T follicular helper cell (primary cell): ENCODE data around the gene CMYA5.

Experiments used
- DNase-seq: peaks from one replicate; pipeline ENCODE4 v3.0.0-alpha.2; 2020; ENCODE audit warnings: low read depth

The CMYA5 gene

GRCh38 chr5:79834754-79835714 lies 145.4 kb downstream of the CMYA5 start:
- DNase-seq, result no peak

DNA sequence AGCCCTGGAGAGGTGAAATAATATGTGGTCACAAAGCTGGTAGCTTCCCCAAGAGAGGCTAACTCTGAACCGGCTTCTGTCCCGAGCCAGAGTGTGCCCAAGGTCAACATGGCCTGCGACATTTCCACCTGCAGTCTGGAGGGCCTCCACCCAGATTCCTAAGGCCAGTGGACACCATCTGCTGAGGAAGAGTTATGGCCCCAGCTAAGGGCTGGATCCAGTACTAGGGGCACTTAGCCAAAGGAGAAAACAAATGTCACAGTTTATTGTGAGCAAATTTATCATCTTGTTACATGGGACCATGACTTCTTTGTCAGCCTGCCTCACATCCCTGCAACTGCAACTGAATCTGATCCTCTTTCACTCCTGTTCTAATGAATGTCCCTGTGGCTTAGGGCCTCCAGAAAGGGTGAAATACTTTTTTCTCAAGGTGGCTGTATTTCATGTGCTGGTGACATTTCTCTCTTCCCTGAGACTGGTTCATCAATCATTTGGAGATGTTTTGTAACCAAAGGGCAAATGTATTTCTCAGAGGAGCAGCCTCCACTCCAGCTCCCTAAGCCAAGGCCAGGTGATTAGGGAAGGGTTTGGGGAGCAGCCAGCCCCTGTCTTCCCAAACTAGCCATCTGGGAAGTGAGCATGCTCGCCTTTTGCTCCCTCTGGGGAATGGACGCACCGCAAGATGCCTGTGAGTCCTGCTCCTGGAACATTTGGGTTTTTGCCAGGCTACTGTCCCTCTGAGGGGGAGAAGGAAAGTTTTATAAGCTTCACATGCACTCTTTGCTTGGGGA lies 148.3 kb downstream of the CMYA5 start:
- DNase-seq, result no peak

- DNase-seq, result no peak
Observed at GRCh38 chr5:79840084-79840990, 150.7 kb downstream of the CMYA5 start.

DNA sequence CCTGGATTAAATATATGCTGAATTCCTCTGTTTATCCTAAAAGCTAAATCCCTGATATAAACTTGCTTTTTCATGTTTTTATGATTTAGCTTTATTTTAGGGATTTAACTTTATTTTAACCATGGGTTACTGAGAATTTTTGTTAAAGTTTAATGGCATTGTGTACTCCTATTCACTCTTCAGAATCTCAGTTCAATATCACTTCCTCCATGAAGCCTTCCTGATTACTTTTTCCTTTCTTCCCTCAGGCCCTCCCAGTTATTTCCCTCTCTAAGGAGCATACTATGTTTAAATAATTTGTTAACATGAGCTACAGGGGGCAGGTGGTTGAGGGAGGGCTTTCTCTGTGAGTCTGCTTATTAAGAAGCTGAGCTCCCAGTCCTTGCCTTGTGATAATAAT lies 151.5 kb downstream of the CMYA5 start:
- no peak for DNase-seq

GRCh38 chr5:79842006-79842881 lies 152.6 kb downstream of the CMYA5 start:
- no peak for DNase-seq

DNA sequence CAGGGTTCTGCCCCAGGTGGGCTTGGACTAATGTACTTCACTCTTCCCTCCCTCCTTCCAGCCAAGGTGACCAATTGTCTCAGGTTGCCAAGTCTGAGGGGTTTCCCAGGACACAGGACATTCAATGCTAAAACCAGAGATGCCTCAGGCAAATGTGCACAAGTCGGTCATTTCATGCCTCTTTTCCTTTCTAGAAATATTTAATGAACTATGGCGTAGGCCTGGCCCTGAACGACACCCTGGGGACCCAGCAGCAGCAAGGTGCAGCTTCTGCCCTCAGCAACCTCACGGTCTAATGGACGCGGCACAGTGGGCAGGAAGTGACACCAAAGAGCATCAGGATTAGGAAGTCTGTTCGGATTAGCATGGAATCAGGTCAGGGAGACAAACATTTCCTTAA lies 153.4 kb downstream of the CMYA5 start:
- no peak for DNase-seq

DNA sequence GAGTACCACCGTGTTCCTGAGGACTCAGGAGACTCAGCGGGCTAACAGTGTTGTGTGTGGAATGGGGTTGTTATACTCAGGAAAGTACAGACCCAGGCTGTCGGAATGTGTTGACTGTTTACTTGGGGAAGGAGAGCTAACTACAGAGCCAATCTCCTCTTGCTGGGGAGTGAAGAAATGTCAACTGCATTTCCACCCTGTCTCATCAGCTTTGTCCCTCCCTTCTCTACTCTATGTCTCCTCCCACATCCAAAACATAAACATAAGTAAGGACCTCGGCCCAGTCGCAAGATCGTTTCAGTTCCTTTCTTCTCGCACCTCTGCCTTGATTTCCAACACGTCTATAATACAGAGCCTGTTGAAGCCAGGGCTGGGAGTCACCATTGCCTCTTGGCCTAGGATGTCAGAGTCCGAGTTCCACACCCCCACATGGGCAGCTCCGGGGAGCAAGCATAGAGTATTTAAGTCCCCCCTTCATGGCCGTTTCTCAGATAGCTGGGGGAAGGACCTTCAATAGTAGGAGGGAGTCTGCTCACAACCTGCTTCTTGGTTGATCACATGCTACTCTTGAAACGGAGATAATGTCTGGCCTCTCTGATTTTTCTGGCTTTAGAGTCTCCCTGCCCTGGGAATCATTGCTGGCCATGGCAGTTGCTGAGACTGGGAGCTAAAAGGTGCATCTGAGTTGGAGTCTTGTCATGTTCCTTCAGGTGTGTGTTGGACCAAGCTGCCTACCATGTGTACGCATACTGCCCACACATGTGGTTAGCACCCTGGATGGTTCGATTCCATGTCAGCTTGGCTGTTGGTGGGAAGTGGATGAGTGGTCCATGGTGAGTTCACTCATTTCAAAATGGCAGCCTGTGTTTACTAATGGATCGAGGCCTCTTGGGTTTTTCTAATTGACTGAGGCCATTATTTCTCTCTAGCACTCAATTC lies 154.1 kb downstream of the CMYA5 start:
- no peak for DNase-seq

DNA sequence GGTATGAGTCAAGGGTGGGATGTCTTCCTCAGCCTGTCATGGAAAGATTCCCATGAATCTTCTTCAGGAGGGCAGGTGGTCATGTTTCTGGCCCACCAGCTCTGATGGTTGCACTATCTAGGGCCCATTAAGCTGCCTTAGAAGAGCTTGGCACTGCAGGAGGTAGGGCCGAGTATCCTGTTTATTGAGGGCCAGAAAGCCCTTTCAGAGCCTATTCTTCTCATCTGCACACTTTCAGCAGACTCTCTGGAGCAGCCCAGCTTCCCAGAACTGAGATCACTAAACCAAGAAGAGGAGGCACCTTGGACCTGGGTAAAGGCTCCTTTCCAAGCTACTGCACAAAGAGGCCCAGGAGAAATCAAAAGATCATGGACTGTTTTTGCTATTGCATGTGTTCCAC lies 154.9 kb downstream of the CMYA5 start:
- DNase-seq, result no peak

- DNase-seq, result no peak
Observed at GRCh38 chr5:79845448-79846197, 156.0 kb downstream of the CMYA5 start.

DNA sequence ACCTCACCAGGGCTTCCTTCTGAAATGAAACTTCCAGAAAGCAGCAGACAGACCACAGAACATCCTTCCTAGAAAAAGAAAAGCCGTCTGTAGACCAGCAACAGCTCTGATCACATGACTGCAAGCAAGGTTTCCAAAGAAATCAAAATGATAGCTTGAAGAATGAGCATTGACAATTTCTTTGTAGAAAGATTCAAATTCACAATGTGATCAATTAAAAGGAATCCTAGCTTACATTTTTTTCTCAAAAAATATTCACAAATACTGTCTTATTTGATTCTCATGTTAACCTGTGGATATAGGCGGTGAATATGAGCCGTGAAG lies 156.5 kb downstream of the CMYA5 start:
- DNase-seq, result no peak

DNA sequence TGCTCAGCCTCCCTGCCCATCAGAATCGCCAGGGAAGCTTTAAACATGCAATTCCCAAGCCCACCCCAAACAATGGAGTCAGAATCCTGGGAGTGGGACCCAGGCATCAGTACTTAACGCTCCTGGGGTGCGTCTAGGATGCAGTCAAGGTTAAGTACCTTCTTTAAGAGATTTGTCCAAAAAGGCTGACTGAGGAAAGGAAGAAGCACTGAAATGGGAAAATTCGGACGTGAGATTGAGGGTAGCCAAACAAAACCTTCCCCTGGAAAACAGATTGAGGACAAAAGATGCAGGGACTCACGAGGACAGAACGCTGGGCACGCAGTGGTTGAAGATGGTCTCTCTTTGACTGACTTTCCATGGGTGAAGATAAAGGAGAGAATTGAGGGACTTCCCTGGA lies 157.9 kb downstream of the CMYA5 start:
- no peak for DNase-seq

DNA sequence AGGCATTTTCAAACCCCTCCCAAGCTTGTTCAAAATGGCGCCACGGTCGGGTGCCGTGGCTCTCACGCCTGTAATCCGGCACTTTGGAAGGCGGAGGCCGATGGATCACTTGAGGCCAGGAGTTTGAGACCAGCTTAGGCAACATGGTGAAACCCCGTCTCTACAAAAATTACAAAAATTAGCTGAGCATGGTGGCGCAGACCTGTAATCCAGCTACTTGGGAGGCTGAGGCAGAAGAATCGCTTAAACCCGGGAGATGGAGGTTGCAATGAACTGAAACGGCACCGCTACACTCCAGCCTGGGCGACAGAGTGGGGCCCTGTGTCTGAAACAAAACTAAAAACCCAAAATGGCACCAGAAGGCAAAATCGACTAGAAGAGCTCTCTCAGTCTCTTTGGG lies 159.4 kb downstream of the CMYA5 start:
- DNase-seq, result no peak
